PC-9 (cell line): ENCODE measurements around the gene GALT. TPM values are rescaled to one million over a fixed set of nuclear protein-coding genes. Genes with fewer than 3 reads are reported as not detected.

Experiments
- Bru-seq: library from RNA; stranded (reverse); fragments of 400-500 nt; gene quantifications from one replicate; lab custom pipeline; 2021; lab: Mats Ljungman, UMichigan
- BruChase-seq, 2 experiments: library from RNA; stranded (reverse); fragments of 400-500 nt; gene quantifications; one replicate each; lab custom pipeline; 2021; lab: Mats Ljungman, UMichigan
- BruUV-seq: library from RNA; stranded (reverse); fragments of 400-500 nt; replicated peaks from 2 replicates; lab custom pipeline; 2021; lab: Mats Ljungman, UMichigan
- CTCF ChIA-PET: fragments of 300-600 bp; sonication (Branson Sonifier 250); formaldehyde crosslinking; loops from one replicate; lab custom pipeline; 2022; ENCODE audit warnings: antibody characterized with exemption; lab: Charles Lee
- POLR2A ChIA-PET: fragments of 300-600 bp; sonication (Branson Sonifier 250); formaldehyde crosslinking; loops from one replicate; lab custom pipeline; 2022; ENCODE audit warnings: antibody characterized with exemption; ENCODE audit not compliant: unreplicated experiment; lab: Charles Lee
- DNase-seq, 2 experiments: peaks; one replicate each; pipeline versions ENCODE4 v3.0.0 to v3.0.0-alpha.2; 2015 to 2022; ENCODE audit warnings: mixed read lengths in 1 of 2
- H2AFZ ChIP-seq: fragments of 200-600 bp; sonication (generic); 2 replicates; pipeline ENCODE4 v1.8.1; 2017; ENCODE audit warnings: antibody characterized with exemption
- H3F3A ChIP-seq: fragments of 200-600 bp; sonication (generic); 2 replicates; pipeline ENCODE4 v1.8.1; 2017; ENCODE audit warnings: antibody characterized with exemption, mild to moderate bottlenecking, low read depth; ENCODE audit not compliant: insufficient read depth
- H3K27ac ChIP-seq: fragments of 200-600 bp; sonication (generic); 2 replicates; pipeline ENCODE4 v1.6.1; 2016; ENCODE audit warnings: mixed run types
- H3K27me3 ChIP-seq: fragments of 200-600 bp; sonication (generic); 2 replicates; pipeline ENCODE4 v1.6.1; 2016; ENCODE audit warnings: low read depth, mixed run types; ENCODE audit not compliant: insufficient read depth
- H3K36me3 ChIP-seq: fragments of 200-600 bp; sonication (generic); 2 replicates; pipeline ENCODE4 v1.6.1; 2016; ENCODE audit warnings: low read depth, mixed run types
- H3K4me1 ChIP-seq: fragments of 200-600 bp; sonication (generic); replicated peaks from 2 replicates; pipeline ENCODE4 v1.6.1; 2016; ENCODE audit warnings: mixed run types; ENCODE audit not compliant: insufficient read depth
- H3K4me2 ChIP-seq: fragments of 200-600 bp; sonication (generic); 2 replicates; pipeline ENCODE4 v1.6.1; 2017; ENCODE audit warnings: mixed run types
- H3K4me3 ChIP-seq: fragments of 200-600 bp; sonication (generic); 2 replicates; pipeline ENCODE4 v1.6.1; 2016; ENCODE audit warnings: mixed run types
- H3K79me2 ChIP-seq: fragments of 200-600 bp; sonication (generic); 2 replicates; pipeline ENCODE4 v1.6.1; 2017; ENCODE audit warnings: low read depth, mixed run types
- H3K9me2 ChIP-seq: fragments of 200-600 bp; sonication (generic); 2 replicates; pipeline ENCODE4 v1.8.1; 2017; ENCODE audit warnings: mild to moderate bottlenecking; ENCODE audit not compliant: insufficient read depth
- H3K9me3 ChIP-seq: fragments of 200-600 bp; sonication (generic); 2 replicates; pipeline ENCODE4 v1.8.1; 2016; ENCODE audit warnings: low read depth; ENCODE audit not compliant: insufficient read depth
- H4K20me1 ChIP-seq: fragments of 200-600 bp; sonication (generic); 2 replicates; pipeline ENCODE4 v1.8.1; 2017; ENCODE audit not compliant: insufficient read depth
- CTCF ChIP-seq: fragments of 200-600 bp; sonication (generic); conservative IDR thresholded peaks from 2 replicates; pipeline ENCODE4 v1.6.1; 2017; ENCODE audit warnings: mixed run types, antibody characterized with exemption, mild to moderate bottlenecking, moderate library complexity
- EZH2 ChIP-seq: fragments of 200-600 bp; sonication (generic); IDR thresholded peaks from 2 replicates; pipeline ENCODE4 v1.8.0; 2017; ENCODE audit warnings: antibody characterized with exemption, low read depth
- intact Hi-C: fragments of 100-400 bp; cut with micrococcal nuclease; formaldehyde crosslinking; loops from one replicate; pipeline ENCODE4 v1.10.0; 2022; ENCODE audit not compliant: unreplicated experiment
- long read RNA-seq: library from polyadenylated mRNA; stranded (forward); transcript quantifications from one replicate; pipeline ENCODE4 v2.0.0, GENCODE V29; 2022
- total RNA-seq: library from RNA; stranded (reverse); gene quantifications from 2 replicates; pipeline ENCODE4 v1.2.3, GENCODE V29; 2021

Gene GALT
- total RNA-seq (13.5 and 18.2 TPM in 2 replicates), Bru-seq, nascent RNA (percentile 49 among the genes with signal in this experiment), BruChase-seq, experiment 1, labeled RNA remaining after a 2-hour chase (percentile 50 among the genes with signal in this experiment), BruChase-seq, experiment 2, labeled RNA remaining after a 6-hour chase (percentile 52 among the genes with signal in this experiment)
- long read RNA-seq, transcript GALT-201 (11 exons, 1,768 nt): major isoform, 8 of 209 reads
- long read RNA-seq, partial matches to known transcripts: 190 of 209 reads
- long read RNA-seq, other reads (novel, unspliced or antisense): 9 of 209 reads

GRCh38 chr9:34646211-34647083 is at the start of gene GALT:
Gene GALT, plus strand, starts transcription at chr9:34646675. Its CDS starts 30 bp downstream, at chr9:34646705.
- Histone ChIP-seq H3K27ac (no peak within 1 kb of the TSS), H3K79me2 (peaks cover 10% of the 10 kb centered on the region; the same call in 1 of the 2 replicates), H3F3A (peaks cover 9% of the 10 kb centered on the region; the same call in 1 of the 2 replicates), H3K4me1 (peaks cover 20% of the 10 kb centered on the region), H3K36me3 (no peaks in the 10 kb centered on the region), H2AFZ (peak within 1 kb of the TSS; percentile 92), H3K4me3 (peak within 1 kb of the TSS; percentile 71), H3K9me2 (no peaks in the 10 kb centered on the region), H3K4me2 (peak within 1 kb of the TSS; percentile 88), H4K20me1 (no peaks in the 10 kb centered on the region; the same call in 1 of the 2 replicates), H3K27me3 (no peaks in the 10 kb centered on the region), H3K9me3 (no peaks in the 10 kb centered on the region)
- DNase-seq: peak; percentile 67 to 91
- POLR2A ChIA-PET: no interaction called here
- no TSS peak for BruUV-seq
- intact Hi-C loops: loop anchor here (2.0 kb wide), 1 partner anchor 18 kb away; no protein-coding TSS in a partner anchor
- CTCF ChIA-PET: interaction anchor here (0.5 to 1.2 kb wide), 3 partner anchors 10 to 383 kb away, joined by 3 to 6 read pairs (median 3); no protein-coding TSS in a partner anchor
- peak; percentile 34; the same call in 1 of the 2 replicates for TF ChIP-seq CTCF
- TF ChIP-seq EZH2: no peak

- H3K9me3 ChIP-seq: no peaks in the 10 kb centered on the region
- H3K27me3 ChIP-seq: peaks cover 4% of the 10 kb centered on the region; the same call in 1 of the 2 replicates
- H3K27ac ChIP-seq: no peak overlapping the region
- H3K4me2 ChIP-seq: no peak overlapping the region
- ChIA-PET POLR2A (no interaction called here), CTCF (no interaction called here)
- no peaks in the 10 kb centered on the region for H3K79me2 ChIP-seq
- H2AFZ ChIP-seq: no peak overlapping the region
- no TSS peak for BruUV-seq
- no peaks in the 10 kb centered on the region for H4K20me1 ChIP-seq
- H3K4me3 ChIP-seq: no peak overlapping the region
- no peaks in the 10 kb centered on the region for H3K36me3 ChIP-seq
- no peaks in the 10 kb centered on the region for H3K9me2 ChIP-seq
- DNase-seq: no peak
- H3F3A ChIP-seq: no peaks in the 10 kb centered on the region
- no peaks in the 10 kb centered on the region for H3K4me1 ChIP-seq
- TF ChIP-seq EZH2 (no peak), CTCF (no peak)
- intact Hi-C loops: no loop called here
Measured at GRCh38 chr9:34599546-34599945, 46.9 kb upstream of the GALT start.

GRCh38 chr9:34600908-34601307 is 45.6 kb upstream of the GALT start:
- no peak overlapping the region for H3K4me2 ChIP-seq
- no peak overlapping the region for H3K27ac ChIP-seq
- H3K27me3 ChIP-seq: no peaks in the 10 kb centered on the region; the same call in 1 of the 2 replicates
- no peak for TF ChIP-seq EZH2
- TF ChIP-seq CTCF: no peak
- no peaks in the 10 kb centered on the region for H3K9me3 ChIP-seq
- no peaks in the 10 kb centered on the region for H3K4me1 ChIP-seq
- CTCF ChIA-PET: no interaction called here
- H3K79me2 ChIP-seq: no peaks in the 10 kb centered on the region
- H3K4me3 ChIP-seq: no peak overlapping the region
- BruUV-seq: no TSS peak
- DNase-seq: no peak
- POLR2A ChIA-PET: no interaction called here
- no peaks in the 10 kb centered on the region for H3K9me2 ChIP-seq
- intact Hi-C loops: loop anchor here (5.0 to 10.0 kb wide), 2 partner anchors 99 to 346 kb away; no protein-coding TSS in a partner anchor
- H3F3A ChIP-seq: no peaks in the 10 kb centered on the region
- H4K20me1 ChIP-seq: no peaks in the 10 kb centered on the region
- no peaks in the 10 kb centered on the region for H3K36me3 ChIP-seq
- no peak overlapping the region for H2AFZ ChIP-seq
